ENCODE data around the gene SIK3.

The SIK3 gene

DNA sequence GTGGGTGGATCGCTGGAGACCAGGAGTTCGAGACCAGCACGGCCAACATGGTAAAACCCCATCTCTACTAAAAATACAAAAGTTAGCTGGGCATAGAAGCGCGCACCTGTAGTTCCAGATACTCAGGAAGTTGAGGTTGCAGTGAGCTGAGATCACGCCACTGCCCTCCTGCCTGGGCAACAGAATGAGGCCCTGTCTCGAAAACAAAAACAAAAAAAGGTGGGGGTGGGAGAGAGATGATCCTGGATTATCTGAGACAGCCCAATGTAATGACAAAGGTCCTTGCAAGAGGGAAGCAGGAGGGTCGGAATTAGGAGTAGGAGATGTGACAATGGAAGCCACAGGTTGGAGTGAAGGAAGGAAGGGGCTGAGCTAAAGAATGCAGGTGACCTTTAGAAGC is 173.2 kb downstream of the SIK3 start:
- DNase-seq: no peak

DNA sequence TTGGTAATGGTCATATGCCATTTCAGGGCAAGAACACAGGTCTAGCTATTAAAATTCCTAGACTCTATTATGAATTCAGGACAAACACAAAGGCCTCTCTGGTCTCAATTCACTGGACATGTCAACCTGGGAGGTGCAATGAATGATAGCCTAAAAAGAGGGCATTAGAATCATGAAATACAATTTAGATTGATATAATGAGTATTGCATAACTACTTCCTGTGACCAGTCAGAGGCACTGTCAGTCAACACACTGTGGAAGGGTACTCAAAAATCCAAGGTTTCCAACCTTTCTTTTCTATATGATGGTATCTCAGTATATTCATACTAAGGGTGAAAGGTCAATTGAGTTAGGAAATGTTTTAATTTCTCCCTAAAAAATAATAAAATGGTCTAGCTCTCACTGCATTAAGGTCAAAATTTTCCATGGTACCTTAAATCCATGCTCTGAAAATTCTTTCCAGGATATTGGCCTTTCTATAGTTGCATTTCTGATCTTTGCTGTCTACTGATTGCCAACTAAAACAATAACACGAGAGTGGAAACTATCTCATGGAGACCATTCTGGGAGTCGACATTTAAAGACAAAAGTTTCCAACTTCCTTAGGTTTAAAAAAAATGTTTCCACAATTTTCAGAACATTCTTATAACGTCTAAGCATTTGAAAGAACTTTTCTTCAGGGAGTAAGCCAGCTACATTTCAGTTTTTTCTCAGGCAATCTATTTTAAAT is 179.1 kb downstream of the SIK3 start:
- DNase-seq: no peak

DNA sequence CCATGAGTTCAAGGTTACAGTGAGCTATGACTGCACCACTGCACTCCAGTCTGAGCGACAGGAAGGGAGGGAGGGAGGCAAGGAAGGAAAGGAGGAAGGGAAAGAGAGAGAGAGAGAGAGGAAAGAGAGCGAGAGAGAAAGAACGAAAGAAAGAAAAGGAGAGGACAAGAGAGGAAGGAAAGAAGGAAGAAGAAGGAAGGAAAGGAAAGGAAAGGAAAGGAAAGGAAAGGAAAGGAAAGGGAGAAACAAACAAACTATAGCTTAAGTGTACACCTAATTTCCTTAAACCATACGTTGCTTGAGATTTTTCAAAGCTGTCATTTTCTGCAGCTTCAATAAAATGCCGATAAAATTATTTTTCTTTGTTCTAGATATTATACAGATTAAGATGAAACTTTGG is 180.6 kb downstream of the SIK3 start:
- no peak for DNase-seq

DNA sequence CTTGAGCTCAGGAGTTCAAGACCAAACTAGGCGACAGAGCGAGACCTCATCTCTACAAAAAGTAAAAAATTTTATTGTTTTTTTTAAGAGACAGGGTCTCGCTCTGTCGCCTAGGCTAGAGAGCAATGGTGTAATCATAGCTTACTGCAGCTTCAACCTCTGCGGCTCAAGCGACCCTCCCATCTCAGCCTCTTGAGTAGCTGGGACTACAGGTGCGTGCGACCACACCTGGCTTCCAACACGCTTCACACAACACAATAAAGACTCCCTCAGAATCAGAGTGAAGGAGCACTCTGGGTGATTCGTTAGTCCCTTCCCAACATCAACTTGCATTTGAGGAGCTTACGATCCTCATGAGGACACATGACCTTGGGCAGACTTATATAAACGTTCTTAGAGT is 181.3 kb downstream of the SIK3 start:
- DNase-seq: no peak

DNA sequence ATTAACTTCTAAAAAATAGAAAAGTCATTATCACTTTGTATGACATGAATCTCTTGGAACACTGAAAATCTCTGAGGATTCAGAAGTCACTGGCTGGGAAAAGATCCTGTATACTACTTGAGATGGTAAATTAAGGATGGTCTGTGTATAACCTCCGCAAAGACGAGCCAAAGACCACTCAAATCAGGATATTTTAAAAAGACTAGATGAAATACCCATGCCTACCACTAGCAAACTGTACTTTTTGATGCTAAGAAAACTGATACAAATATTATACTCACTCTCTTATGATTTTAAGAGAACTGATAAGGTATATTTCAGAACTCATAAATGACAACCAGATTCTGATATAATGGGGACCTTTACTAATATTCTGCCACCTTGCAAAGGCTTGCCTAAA is 182.2 kb downstream of the SIK3 start:
- DNase-seq: no peak

DNA sequence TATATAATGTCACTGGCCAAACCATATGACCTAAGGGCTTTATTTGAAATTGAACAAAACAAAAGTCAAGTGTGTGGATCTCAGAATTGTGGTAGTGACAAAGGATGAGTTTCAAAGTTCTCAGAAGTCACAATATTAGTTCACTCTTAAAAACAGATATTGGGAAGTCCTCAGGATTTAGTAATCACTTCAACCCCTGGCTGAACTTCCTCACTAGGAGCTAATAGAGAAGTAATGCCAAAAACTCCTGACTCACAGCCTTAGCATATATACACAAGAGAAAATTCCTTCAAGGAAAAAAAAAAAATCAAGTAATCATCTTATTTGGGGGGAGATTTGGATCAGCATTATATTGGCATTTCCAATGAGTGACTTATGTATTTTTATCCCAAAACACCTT is 185.2 kb downstream of the SIK3 start:
- DNase-seq: no peak

DNA sequence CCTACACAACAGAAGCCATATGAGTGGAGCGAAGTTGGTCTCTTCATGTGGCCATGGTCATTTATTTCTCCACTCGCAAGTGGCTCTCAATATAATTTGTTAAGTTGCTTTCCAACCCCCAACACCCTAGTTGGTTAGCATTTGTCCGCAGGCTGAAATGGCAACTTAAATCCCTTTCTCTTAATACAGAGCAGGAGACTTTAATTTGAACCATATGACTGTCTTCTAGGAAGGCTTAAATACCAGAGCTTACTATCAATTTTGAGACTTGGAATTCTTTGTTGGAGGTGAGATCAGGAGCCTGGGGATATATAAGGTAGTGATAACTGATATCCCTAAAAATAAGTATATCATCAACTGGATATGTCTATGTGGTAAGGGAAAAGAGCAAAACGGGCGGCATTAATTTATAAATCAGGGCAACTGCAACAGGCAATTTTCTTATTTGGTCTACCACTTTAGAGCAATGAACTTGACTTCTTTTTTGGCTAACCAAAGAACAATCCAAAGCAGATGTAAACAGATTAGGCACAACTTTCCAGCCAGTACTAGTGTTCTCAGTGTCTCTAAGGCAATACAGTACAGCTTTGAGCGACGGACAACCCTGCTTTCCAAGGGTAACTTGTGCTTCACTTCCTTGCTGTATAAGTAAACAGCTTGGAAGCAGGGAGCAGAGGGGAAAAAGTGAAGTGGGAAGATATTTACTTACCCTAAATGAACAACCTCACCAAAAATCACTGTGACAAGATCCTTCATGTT is 186.1 kb downstream of the SIK3 start:
- no peak for DNase-seq

DNA sequence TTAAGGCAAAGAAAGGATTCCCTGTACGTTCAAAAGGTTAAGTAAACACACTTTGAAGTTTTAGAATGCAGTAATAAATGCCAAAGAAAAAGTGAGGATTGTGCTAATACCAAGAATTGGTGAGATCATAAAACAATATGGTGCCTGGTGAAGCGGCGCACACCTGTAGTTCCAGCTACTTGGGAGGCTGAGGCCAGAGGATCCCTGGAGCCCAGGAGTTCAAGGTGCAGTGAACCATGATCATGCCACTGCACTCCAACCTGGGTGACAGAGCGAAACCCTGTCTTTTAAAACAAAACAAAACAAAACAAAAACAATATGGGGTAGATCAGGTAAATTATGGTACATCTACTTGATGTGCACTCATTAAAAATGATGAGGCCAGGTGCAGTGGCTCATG is 187.4 kb downstream of the SIK3 start:
- DNase-seq: no peak

GRCh38 chr11:116910378-116910777 is 187.8 kb downstream of the SIK3 start:
- no peak for DNase-seq

DNA sequence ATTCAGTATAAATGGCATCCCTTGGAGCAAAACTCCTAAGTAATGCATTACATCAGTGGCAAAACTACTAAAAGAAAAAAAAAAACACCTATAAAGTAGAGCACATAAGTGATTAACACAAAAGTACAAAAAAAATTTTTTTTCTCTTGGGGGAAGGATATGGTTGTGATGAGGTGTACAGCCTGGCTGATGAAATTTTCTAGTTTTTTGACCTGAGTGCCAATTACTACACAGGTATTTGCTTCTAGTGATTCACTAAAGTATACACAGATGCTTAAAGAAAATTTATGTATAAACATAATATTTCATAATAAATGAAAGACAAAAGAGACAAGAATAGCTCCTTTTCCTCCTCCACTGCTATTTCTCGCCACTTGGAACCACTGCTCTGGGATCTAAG is 189.0 kb downstream of the SIK3 start:
- DNase-seq: no peak

DNA sequence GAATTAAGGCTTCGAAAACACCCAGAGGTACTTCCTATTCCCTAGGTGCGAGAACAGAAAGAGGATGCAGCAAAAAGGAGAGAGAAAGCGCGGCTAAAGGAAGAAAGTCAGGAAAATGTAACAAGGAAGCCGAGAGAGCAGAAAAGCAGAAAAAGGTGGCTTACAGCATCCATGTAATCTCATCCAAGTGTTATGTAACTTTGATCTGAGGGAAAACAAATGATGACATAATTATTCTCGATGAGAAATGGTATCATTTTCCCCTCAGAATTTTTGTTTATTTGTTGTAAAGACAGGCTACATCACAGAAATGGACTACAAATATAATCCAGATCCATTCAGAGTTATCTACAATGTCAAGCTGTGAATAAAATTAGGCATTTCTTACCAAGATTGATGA is 191.7 kb downstream of the SIK3 start:
- no peak for DNase-seq

- no peak for DNase-seq
Measured at GRCh38 chr11:116903090-116903489, 195.1 kb downstream of the SIK3 start.

- no peak for DNase-seq
Measured at GRCh38 chr11:116901964-116902688, 196.1 kb downstream of the SIK3 start.

DNA sequence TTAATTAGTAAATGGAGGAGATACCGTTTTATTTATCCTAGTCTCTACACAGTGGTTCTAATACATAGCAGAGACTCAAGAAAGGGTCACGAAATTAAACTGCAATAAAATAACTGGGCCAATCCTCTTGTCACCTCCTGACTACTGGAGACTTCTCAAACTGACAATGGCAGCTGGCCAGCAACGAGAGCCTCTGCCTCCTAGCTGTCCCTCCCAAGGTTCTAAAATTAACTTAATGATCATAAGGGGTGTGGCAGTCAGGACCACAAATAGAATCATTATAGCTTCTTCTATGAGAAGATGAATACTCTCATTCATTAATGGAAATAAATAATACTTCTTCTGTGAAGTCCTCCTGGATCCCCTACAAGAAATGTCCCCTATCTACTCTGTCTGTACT is 197.0 kb downstream of the SIK3 start:
- DNase-seq: no peak

- no peak for DNase-seq
Measured at GRCh38 chr11:116896211-116896610, 202.0 kb downstream of the SIK3 start.

DNA sequence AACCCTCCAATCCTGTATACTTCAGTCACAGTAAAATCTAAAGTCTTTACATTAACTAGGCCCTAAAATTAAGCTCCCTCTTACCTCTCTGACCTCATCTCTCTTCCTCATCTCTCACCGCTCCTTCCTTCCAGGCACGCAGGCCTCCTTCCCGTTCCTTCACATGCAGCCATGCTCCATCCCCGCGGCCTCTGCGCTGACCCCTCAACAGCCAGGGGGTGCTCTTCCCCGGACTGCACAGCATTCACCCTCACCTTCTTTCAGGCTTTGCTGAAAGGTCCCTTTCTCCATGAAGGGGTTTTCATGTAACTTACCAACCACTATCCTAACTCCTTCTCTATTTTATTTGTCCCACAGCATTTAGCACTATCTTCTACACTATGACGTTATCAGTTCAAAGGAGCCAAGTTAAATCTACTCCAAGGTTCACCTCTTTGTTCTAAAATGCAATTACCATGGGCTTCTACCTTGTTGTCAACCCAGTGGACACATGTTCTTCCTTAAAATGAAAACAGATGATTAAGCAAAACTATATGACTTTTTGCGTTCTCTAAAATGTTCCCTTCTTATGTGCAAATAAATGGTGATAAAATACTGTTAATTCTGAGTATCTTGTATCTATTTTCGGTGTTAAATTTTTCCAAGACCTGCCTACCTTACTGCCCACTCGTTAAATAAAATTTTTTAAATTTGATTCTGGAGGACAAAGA is 203.0 kb downstream of the SIK3 start:
- no peak for DNase-seq

DNA sequence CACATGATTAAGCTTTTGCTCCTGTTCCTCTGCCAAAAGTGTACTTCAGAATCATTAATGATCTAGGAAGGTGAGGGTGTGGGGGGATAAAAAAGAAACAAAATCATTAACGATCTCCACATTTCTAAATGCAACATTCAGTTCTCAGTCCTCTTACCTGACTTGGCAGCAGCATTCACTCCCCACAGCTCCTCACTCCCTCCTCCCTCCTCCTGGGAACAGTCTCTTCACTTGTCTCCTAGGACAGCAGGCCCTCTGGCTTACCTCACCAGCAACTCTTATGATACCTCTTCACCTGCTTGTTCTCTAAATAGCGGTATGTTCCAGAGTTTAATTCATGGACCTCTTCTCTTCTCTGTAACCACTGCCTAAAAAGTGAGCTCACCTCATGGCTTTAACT is 204.3 kb downstream of the SIK3 start:
- no peak for DNase-seq

DNA sequence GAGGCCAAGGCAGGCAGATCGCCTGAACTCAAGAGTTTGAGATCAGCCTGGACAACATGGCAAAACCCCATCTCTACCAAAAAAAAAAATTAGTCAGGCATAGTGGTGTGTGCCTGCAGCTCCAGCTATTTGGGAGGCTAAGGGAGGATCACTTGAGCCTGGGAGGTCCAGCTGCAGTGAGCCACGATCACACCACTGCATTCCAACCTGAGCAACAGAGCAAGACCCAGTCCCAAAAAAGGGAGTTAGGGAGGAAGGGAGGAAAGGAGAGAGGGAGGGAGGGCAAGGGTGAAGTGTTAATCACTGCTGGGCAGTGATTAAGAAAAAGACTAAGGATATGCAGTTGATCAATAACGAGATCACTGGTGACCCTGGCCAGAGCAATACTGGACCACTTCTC is 204.8 kb downstream of the SIK3 start:
- DNase-seq: no peak

- no peak for DNase-seq
Measured at GRCh38 chr11:116892374-116892773, 205.9 kb downstream of the SIK3 start.

- no peak for DNase-seq
Measured at GRCh38 chr11:116891746-116892145, 206.5 kb downstream of the SIK3 start.

DNA sequence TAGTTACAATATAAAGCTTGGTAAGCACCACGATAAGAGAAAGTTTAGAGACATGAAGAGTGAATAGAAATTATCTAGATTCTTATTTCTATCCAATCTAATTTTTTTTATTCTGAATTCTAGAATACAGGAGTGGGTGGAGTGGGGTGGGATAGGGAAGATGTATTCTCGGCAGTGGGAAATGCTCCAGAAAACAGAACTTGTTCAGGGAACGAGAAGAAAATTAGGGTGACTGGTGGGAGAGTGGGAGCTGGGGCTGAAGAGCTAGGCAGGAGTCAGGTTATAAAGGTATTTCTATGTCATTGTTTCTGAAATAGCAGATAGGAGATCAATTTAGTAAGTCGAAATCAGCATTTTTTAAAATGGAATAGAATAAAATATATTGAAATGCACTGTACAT is 207.6 kb downstream of the SIK3 start:
- DNase-seq: no peak

GRCh38 chr11:116890193-116890592 is 208.0 kb downstream of the SIK3 start:
- no peak for DNase-seq

DNA sequence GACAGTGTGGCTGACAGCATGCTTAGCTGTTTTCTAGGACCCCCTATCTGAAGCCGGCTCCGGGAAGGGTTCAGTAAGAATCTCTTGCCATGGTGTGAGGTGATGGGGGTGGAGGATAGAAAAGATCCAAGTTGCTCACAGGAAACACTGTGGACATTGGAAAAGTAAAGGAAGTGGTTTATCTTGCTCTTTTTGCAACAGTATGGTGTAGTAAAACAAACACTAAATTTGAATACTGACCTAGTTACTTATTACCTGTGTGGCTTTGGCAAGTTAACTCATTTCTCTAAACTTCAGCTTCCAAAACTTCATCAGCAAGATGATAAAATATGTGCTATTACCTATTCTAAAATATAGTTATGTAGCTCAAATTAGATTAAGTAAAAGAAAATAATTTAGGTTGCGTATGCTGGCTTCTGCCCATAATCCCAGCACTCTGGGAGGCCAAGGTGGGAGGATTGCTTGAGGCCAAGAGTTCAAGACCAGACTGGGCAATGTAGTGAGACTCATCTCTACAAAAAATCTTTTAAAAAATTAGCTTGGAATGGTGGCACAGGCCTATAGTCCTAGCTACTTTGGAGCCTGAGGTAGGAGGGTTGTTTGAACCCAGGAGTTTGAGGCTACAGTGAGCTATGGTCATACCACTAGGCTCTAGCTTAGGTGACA is 209.2 kb downstream of the SIK3 start:
- DNase-seq: no peak

Measured in NCI-H524 (cell line).